Ishikawa (cell line): ENCODE results near the gene SULT1C3.

ENCODE experiments used
- CEBPB ChIP-seq: IDR thresholded peaks from 2 replicates; pipeline ENCODE4 v1.6.1; 2012
- TAF1 ChIP-seq: IDR thresholded peaks from 2 replicates; pipeline ENCODE4 v1.6.1; 2012; ENCODE audit warnings: low read depth, mild to moderate bottlenecking

DNA sequence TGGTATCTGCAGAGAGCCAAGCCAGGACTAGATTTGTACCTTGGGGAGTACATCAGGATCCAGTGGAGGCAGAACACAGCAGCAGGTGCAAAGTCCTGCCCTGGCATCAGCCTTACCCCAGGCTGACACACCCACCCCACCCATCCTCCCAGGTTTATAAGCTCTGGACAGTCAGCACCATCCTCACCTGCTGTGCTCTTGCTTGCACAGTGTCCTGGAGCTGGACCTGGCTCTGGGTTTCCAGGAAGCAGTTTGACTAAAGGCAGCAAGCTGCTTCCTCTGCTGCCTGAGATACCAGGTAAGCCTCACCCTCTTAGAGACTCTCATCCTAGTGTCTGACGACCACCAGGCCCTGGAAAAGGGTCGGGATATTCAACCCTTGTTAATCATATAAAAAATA lies at the start of gene SULT1C3:
- no peak for TF ChIP-seq CEBPB
- TF ChIP-seq TAF1 = no peak
